GM12801 (cell line): ENCODE data around the gene BRPF3.

ENCODE experiments used
- TF ChIP-seq, protein P1 (sequence below): IDR thresholded peaks from one replicate; pipeline ENCODE4 v1.5.1; 2011; ENCODE audit warnings: control low read depth; ENCODE audit not compliant: insufficient read length; ENCODE audit errors: extremely low read depth

BRPF3 gene

DNA sequence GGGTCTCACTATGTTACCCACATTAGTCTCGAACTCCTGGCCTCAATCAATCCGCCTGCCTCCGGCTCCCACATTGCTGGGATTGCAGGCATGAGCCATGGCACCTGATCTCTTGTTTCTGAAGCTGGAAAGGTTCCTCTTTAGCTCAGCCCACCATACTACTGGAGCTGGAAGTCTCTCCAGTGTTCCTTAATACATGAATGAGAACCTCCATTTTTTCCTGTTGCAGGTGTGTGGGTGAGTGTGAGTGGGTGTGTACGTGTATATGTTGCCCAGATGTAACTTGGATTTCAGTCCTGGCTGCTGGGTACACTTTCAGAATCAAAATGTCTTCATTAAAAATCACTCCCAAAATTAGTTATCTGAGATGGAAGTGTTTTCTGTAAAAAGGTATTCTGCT, 84.4 kb downstream of the BRPF3 start:
- TF ChIP-seq, protein P1, sequence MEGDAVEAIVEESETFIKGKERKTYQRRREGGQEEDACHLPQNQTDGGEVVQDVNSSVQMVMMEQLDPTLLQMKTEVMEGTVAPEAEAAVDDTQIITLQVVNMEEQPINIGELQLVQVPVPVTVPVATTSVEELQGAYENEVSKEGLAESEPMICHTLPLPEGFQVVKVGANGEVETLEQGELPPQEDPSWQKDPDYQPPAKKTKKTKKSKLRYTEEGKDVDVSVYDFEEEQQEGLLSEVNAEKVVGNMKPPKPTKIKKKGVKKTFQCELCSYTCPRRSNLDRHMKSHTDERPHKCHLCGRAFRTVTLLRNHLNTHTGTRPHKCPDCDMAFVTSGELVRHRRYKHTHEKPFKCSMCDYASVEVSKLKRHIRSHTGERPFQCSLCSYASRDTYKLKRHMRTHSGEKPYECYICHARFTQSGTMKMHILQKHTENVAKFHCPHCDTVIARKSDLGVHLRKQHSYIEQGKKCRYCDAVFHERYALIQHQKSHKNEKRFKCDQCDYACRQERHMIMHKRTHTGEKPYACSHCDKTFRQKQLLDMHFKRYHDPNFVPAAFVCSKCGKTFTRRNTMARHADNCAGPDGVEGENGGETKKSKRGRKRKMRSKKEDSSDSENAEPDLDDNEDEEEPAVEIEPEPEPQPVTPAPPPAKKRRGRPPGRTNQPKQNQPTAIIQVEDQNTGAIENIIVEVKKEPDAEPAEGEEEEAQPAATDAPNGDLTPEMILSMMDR, result no peak
